Sciatic nerve (tissue), 2 donors: ENCODE measurements around the gene AMIGO2. TPM values are rescaled to one million over a fixed set of nuclear protein-coding genes. Genes with fewer than 3 reads are reported as not detected.
A peak's percentile ranks its signal among the peaks of the same experiment; 100 is the strongest.

Experiments used
- ATAC-seq: fragments of 200-7000 bp; cut with Tn5 transposase; one replicate; pipeline ENCODE4 v1.9.1; 2020; ENCODE audit warnings: mild to moderate bottlenecking, moderate library complexity
- DNase-seq: peaks from one replicate; pipeline ENCODE4 v3.0.0-alpha.2; 2020; ENCODE audit warnings: low spot score
- intact Hi-C: fragments of 100-400 bp; cut with DNase I; formaldehyde crosslinking; loops from one replicate; pipeline ENCODE4 v1.14.2; 2022
- total RNA-seq: library from RNA; stranded (reverse); fragmentation: NEBNext Ultra II Directional; extraction: Animal tissue kit (Norgen Biotek cat#: 25700); gene quantifications from one replicate; pipeline ENCODE4 v1.2.1, GENCODE V29; 2021
- donor health status: DM: no; HTN: no; CAD: no.
- donor health status: DM: no; HTN: no; CAD: no.

The AMIGO2 gene
- total RNA-seq, 1 donor from 2014 or later, result 5.3 TPM

DNA sequence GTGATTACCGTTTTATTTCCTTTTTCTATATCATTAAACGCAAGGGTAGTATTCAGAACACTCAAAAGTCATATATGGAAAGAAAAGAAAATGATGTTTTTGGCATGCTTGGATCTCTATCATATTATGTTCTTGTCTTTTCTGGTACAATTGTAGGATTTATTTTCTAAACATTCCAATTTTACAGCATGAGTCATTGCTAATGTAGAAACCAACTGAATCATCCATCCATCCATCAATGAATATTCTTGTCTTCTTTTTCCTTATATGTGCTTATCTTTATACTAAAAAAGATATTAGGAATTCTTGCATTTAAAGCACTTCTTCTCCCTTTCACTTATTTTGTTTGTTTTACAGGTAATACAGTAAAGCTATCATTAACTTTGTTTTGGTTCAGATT is 20.4 kb upstream of the AMIGO2 start:
- intact Hi-C loops, result no loop called here
- DNase-seq (no peak), ATAC-seq (no peak)

DNA sequence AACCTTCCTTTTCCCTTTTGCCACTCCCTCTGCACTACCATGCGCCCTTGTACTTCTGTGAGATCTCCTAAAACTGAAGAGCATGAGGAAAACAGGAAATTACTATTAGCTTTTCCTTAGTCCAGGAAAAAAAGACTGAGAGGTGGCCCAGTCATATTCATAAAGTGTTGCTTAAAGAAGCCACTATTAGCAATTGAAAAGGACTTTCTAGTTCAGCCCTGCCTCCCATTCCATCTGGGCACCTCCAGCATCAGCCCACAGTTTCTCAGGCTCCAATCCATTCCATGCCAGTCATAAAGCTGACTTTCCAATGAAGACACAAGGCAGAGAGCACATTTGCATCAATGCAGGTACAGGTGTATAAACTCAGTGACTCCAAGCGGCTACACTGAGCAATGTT is 19.9 kb upstream of the AMIGO2 start:
- intact Hi-C loops, result no loop called here

DNA sequence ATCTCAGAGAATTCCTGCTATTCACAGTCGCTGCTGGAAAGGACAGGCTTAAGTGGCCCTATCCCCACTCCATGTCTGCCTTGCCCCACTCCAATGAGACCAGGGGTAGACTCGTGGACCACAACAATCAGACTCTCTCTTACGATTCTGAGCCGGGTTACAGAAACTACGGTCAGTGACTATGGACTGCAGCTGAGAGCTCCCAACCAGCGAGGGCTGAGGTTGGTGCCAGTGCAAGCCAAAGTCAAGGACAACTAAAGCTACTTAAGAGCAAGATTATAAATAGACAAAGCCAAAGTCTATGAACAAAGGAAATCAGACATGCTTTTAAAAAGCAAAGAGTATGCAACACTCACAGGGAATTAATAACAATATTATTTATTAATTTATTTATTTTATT is 18.3 kb upstream of the AMIGO2 start:
- DNase-seq (no peak), ATAC-seq (no peak)
- intact Hi-C loops, result no loop called here

More for the DNA sequence above, 19.9 kb upstream of the AMIGO2 start:
- DNase-seq, result no peak
- no peak for ATAC-seq

DNA sequence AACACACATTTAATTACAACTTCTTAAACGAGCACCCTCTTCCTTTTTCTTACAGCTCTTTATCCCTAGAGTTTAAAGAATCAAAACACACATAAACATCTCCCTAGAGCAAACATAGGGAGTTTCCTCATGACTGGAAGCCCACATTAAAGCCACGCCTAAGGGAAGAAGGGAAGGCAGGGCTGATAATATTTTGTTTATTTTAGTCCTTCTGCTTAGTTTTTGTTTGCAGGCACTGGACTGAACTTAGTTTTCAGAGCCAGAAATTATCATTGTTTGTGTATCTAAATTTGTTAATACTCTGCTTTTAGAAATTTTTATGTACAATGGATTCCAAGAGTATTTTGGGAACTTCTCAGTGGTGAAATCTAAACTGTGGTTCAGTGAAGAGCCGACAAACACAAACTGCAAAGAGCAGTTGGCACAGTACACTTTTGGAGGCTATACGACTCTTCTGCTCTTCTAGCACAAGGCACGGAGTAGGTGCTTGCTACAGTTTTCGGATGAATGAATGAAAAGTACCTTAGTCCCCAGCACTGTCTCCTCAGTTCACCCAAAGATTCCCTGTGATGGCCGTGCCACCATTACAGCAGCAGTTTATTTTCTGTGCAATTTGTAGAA is 17.6 kb upstream of the AMIGO2 start:
- intact Hi-C loops, result no loop called here
- DNase-seq (no peak), ATAC-seq (no peak)

DNA sequence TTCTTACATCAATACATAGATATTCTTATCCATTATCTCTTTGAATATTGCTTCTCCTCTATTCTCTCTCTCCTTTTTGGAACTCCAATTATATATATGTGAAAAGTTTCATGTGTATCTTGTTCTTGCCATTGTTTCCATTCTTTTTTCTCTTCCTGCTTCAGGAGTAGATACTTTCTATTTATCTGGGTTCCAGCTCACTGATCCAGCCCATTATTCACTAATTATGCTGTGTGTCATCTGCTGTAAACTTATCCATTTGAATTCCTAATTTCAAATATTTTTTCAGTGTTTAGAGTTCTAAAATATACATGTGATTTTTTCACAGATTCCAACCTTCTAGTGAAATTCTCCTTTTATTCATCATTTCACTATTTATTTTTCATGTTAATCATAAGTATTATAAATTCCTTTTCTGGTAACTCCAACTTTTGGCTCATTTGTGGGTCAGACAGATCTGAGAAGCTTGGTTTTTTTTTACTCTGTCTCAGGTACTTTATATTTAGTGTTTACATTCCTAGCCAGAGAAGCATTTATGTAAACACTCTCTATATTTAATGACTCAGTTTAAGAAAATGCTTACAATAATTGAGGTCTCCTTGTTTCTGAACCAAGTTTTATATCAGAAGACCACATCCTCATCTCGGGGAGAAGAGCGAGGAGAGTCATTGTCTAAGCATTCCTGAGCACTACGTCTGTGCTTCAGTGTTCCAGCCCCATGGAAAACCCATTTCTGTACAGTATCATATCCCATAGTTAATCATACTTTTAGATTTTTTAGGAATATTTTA is 15.9 kb upstream of the AMIGO2 start:
- no peak for DNase-seq
- intact Hi-C loops, result no loop called here
- no peak for ATAC-seq

DNA sequence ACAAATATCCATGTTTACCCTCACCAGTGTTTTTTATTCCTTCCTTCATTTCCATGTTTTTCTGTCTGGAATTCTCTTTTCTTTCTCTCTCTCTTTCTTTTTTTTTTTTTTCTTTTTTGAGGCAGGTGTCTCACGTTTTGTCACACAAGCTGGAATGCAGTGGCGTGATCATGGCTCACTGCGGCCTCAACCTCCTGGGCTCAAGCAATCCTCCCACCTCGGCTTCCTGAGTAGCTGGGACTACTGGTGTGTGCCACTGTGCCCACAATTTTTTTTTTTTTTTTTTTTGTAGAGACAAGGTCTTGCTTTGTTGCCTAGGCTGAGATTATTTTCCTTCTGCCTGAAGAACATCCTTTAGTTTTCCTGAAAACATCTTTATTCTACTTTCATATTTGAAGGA is 15.0 kb upstream of the AMIGO2 start:
- no peak for ATAC-seq
- DNase-seq, result no peak
- intact Hi-C loops, result no loop called here

DNA sequence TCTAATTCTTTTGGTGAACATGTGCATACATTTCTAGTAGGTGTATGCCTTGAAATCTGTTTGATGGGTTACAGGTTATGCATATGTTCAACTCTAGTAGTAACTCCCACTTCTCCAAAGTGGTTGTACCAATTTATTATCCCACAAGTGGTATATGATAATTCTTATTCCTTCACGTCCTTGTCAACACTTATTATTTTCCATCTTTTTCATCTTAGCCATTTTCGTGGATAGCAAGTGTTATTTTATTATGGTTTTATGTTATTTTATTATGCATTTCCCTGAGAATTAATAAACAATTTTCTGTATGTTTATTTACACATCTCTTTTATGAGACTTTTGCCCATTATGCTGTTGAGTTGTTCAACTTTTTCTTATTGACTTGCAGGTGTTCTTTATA is 11.2 kb upstream of the AMIGO2 start:
- ATAC-seq (no peak), DNase-seq (no peak)
- intact Hi-C loops, result no loop called here

DNA sequence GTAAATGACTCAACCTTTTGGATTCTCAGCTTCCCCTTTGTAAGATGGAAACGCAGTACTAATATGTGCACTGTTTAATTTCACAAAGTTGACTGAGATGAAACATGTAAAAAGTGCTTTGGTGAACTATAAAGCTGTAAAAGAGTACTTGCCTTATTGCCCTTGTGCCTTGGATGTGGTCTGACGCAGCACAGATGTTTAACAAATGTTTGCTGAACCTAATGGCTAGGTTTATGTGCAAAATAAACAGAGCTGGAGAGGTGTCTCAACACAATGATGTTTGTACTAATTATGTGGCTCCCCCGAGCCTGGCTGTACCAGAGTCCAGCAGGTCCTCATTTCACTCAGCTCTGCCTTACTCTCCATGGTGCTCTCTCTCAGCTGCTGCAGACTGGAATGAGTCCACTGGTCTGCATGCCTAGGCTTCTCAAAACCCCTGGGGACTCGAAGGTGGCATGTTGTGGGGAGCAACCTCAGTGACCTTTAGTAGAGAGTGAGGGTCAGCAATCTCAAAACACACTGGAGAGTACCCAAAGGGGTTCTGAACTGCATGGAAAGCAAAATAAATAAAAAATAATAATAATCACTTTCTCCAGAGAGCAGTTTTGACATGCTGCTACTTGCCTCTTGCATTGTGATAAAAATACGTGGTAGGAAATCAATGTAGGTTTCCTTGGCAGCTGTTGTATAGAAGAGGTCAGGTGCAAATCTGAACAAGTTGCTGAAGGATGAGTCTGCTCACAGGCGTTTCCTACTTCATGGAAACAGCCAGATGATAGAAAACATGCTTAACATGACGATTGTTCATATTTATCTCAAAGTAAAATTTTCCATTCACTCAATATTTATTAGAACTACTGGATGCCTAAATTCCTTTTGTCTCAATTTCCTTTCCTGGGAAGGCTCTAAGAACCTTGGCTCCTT is 8.5 kb upstream of the AMIGO2 start:
- DNase-seq (no peak), ATAC-seq (no peak)
- intact Hi-C loops, result no loop called here

DNA sequence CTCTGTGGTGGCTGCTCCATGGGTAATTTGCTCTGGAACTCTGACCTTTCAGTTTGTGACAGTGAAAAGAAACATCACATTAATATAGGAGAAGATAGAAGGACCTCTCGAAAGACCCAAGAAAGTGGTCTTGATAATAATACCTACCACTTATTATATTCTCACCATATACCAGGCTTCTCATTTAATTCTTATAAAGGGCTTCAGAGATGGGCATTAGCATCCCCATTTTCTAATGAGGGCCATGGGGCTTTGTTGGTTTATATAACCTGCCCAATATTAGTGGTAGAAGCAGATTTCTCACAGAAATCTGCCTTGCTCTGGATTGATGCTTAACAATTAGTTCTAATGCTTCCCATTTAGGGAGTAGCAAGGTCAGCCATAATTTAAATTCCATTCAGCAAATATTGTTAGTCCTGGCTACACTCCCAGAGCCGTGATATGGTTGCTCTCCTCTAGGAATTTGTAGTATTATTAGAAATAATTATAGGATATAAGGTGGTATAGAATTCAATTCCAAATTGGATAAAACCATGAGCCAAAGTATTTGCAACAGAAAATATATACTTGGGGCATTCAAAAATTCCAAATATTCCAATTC is 7.4 kb upstream of the AMIGO2 start:
- ATAC-seq, result no peak
- intact Hi-C loops, result no loop called here

DNA sequence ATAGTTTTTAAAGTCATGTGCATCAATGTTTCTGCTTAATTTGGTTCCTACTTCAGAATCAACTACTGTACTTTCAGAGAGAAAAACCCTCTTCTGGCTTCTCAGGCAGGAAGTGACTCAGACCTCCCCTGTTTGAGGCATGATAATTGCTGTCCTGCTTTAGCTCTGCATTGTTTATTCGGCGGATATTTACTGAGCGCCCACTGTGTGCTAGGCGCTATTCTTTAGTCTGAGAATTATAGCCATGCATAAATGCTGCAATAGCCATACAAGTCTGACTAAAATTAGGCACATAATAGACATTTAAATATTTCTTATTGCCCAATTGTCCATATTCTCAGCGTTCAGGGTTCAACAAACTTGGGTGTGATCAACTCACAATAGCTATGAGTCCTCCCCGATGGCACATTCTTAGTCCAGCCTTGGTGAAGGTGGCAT is 6.1 kb upstream of the AMIGO2 start:
- DNase-seq (no peak), ATAC-seq (no peak)

More for the DNA sequence above, 7.4 kb upstream of the AMIGO2 start:
- DNase-seq, result no peak

DNA sequence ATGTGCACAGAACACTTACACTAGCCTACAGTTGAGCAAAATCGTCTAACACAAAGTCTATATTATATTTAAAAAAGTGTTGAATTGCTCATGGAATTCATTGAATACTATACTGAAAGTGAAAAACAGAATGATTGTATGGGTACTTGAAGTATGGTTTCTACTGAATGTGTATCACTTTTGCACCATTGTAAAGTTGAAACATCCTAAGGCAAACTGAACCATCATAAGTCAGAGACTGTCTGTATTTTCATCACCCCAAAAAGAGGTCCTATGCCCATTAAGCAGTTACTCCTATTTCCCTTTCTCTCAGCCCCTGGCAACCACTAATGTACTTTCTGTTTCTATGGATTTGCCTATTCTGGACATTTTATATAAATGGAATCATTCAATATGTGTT is 4.4 kb upstream of the AMIGO2 start:
- intact Hi-C loops, result no loop called here
- ATAC-seq (no peak), DNase-seq (no peak)

More for the DNA sequence above, 6.1 kb upstream of the AMIGO2 start:
- intact Hi-C loops, result no loop called here

DNA sequence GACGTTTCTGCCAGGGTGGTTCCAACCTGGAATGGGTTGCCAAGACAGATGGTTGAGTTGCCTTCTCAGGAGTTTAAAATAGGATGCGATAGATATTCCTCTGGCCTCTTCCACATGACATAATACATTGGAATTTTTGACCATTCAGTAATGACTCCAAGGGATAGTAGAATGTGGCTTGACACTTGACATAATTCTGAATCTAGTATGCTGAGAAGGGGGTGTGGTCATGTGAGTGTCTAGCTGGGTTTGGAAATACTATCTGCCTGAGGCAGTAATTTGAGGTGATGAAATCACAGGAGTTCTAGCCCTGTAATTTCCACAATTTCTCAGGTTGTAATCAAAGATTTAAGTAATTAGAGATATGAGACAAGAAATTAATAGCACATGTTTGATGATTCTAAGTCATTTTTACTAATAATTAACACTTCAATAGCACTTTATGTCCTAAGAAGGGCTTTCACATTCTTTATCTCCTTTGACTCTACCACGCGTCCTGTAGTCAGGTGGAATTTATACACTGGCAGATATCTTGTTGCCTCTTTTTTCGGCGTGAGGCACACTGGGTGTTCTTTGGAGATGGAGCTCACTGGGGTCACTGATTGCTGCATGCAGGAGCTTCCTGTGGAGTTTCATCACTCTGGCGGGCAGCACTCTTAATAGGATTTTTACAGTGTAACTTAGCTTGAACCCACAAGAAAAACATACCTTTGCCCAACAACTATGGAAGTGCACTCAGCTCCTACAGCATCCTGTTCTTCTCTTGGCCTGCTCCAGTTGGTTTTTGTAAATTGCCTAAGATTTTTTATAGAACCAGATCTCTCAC is 3.2 kb upstream of the AMIGO2 start:
- peak; percentile 55 for ATAC-seq
- intact Hi-C loops, result no loop called here
- DNase-seq, result no peak

DNA sequence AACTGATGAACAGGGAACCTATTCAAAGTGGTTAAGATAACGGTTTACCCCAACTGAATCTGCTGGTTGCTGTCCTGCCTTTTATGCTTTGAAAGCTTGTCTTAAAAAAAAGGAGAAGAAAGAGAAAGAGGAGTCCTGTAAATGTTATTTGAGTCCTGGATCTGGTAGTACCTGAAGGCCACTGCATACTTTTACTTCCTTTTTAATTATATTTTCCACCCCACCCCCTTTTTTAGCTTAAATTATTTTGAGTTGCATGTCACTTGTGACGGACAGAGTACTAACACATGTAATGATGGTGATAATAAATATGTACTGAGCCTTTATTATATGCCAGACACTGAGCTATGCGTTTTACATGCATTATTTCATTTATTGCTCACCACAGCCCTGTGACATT is 2.5 kb upstream of the AMIGO2 start:
- intact Hi-C loops, result no loop called here
- ATAC-seq, result no peak
- no peak for DNase-seq

DNA sequence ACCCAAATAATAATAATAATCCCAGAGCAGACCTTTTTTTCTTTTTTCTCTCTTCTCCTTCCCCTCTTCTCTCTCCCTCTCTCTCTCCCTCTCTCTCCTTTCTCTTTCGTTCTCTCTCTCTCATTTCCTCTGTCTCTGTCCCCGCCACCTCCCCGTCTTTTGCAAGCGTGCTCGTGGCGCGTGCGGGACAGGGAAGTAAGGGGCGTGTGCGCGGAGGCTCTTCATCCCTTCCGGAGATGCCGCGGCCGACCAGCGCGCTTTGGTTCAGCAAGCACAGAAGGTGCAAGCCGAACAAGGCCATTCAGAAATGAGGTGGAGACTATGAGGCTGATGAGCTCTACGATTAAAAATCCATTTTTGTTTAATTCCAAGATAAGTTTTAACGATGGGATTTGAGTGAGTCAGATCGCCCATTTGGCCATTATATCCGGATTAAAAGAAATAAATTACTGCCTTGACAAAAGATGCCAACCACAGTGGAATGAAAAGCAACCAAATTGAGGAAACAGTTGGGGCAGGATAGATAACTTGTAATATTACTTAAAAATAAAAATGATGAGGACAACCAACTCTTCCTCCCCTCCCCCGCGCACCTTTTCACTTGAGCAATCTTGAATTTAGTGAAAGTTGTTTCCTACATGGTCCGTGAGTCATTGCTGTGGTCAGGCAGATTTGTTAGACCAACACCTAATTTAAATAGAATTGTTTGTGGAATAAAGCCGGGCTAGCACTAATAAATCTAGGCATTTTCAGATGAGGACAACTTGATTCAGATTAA is 1.2 kb upstream of the AMIGO2 start:
- intact Hi-C loops, result no loop called here
- ATAC-seq (peak; percentile 76), DNase-seq (peak; percentile 71)

DNA sequence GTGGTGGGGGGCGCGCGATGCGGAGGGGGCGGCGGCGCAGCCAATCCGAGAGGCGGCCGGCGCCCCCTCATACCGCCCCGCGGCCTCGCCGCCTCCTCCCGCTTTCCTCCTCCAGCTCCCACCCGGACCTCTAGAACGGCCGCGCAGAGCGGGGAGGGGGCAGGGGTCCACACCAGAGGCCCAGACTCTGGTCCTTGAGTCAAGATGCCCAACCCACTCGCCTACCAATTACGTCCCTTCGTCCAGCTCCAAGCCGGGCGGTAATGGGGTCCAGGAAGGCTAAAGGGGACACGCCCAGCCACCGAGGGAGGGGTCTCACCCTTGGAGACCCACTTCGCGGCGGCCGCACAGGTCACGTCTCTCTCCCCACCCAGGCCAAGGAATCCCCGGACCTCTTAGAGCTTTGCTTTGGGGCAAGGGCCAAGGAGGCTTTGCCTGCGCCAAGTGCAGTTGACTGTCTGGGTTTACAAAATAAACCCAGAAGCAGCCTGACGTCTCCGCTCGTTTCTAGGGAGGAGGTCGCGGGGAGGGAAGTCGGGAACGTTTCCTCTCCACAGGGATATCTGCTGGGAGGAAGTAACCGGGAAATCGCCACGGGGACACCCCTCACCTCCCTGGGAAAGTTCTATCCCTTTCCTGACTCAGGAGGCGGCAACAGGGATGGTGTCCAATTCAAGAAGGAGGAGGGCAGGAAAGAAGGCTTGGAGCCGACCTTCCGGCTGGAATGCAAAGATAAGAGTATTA is 394 bp upstream of the AMIGO2 start:
- ATAC-seq (peak; percentile 63), DNase-seq (peak; percentile 72)
- intact Hi-C loops, result no loop called here

DNA sequence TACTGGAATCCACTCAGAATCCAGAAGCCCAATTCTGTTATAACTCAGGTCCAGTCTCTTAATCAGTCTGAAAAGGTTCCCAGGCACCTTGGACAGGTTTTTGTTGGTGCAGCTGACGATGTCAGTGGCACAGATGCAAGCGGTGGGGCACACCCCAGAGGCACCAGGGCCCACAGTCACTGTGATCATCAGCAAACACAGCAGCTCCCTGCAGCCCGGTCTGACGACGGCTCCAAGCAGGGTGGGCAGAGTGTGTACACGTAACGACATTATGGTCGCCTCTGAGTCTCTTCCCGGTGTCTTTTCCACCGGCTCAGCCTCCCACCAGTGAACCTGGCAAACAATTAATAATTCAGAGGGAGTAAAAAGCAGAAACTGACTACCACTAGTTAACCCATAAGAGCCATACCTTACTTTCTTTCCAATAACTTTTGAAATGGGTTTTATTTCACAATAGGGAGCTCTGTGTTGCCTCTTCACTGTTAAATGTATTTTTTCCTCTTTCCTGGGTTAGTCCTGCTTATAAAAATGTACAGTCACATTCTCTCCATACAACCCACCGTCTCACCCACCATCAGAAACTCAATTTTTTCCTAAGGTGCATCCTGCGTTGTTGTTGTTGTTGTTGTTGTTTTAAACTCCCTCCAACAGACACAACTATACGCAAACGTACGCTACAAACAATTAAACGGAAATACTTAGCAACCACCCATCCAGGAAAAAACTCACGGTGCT is 859 bp downstream of the AMIGO2 start:
- ATAC-seq (peak; percentile 57), DNase-seq (no peak)
- intact Hi-C loops, result no loop called here

DNA sequence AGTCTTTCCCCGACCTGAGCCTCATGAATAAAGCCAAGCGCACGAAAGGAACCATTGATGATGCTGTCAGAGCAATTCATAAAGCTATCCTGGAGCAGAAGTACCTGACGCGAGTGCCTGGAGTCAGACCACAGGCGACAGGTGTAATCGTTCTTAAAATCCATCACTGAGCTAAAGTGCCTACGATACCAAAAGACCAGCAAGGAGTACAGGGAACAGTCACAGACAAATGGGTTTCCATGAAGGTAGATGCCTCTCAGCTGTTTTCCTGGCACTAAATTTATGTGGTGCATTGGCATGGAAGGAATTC is 1.7 kb downstream of the AMIGO2 start:
- ATAC-seq, result no peak
- no peak for DNase-seq
- intact Hi-C loops, result no loop called here
